Bronchial epithelial cell (primary cell): ENCODE data around the gene NUP98. TPM values are rescaled to one million over a fixed set of nuclear protein-coding genes. Genes with fewer than 3 reads are reported as not detected.
"Not testable (repeated sequence)": the region's sequence is repeated elsewhere in the genome, so short reads cannot be mapped to it uniquely, and the experiment has no call there.

Experiments
- DNase-seq: peaks from one replicate; pipeline ENCODE4 v3.0.0-alpha.2; 2010; ENCODE audit warnings: low read depth
- FAIRE-seq: peaks from 2 replicates; lab custom pipeline; 2011; peaks lifted over from hg19 to GRCh38; lab: Jason Lieb, UNC
- H3K27me3 ChIP-seq: 2 replicates; pipeline ENCODE4 v1.5.1; 2011; ENCODE audit warnings: low read length; ENCODE audit not compliant: control insufficient read depth, insufficient read depth
- H3K36me3 ChIP-seq: 2 replicates; pipeline ENCODE4 v1.5.1; 2011; ENCODE audit warnings: low read length; ENCODE audit not compliant: control insufficient read depth, insufficient read depth
- H3K4me3 ChIP-seq: 2 replicates; pipeline ENCODE4 v1.5.1; 2011; ENCODE audit warnings: mild to moderate bottlenecking, low read depth, low read length, control low read depth
- total RNA-seq: library from RNA; depleted of rRNA; stranded (reverse); fragments of >200 nt; gene quantifications from 2 replicates; pipeline ENCODE4 v1.2.1, GENCODE V29; 2014
- TF ChIP-seq, protein P1 (sequence below): IDR thresholded peaks from 2 replicates; pipeline ENCODE4 v1.5.1; 2011; ENCODE audit warnings: mild to moderate bottlenecking, moderate library complexity, low read length, control low read depth, inconsistent platforms; ENCODE audit not compliant: insufficient read depth, severe bottlenecking

The NUP98 gene
- total RNA-seq, 1 donor from 2014 or later: 59.8 TPM

DNA sequence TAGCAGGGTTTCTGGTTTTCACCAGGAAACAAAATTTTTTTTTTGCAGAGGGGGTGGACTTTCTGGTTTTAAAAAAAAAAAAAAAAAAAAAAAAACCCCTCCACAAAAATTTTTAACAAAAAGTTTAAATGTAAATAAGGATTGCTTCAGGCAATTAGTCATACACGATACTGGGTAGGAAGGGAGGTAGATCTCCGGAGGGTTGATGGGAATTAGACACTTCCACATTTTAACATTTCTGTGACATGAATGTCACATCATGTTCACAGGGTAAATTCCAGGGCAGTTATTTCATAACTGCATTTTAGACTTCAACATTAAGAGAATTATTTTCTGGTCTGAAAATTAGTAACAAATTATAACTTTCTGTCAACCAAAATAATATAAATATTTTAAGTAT is 15.9 kb downstream of the NUP98 start:
- TF ChIP-seq, protein P1, sequence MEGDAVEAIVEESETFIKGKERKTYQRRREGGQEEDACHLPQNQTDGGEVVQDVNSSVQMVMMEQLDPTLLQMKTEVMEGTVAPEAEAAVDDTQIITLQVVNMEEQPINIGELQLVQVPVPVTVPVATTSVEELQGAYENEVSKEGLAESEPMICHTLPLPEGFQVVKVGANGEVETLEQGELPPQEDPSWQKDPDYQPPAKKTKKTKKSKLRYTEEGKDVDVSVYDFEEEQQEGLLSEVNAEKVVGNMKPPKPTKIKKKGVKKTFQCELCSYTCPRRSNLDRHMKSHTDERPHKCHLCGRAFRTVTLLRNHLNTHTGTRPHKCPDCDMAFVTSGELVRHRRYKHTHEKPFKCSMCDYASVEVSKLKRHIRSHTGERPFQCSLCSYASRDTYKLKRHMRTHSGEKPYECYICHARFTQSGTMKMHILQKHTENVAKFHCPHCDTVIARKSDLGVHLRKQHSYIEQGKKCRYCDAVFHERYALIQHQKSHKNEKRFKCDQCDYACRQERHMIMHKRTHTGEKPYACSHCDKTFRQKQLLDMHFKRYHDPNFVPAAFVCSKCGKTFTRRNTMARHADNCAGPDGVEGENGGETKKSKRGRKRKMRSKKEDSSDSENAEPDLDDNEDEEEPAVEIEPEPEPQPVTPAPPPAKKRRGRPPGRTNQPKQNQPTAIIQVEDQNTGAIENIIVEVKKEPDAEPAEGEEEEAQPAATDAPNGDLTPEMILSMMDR: no peak
- no peak for FAIRE-seq

DNA sequence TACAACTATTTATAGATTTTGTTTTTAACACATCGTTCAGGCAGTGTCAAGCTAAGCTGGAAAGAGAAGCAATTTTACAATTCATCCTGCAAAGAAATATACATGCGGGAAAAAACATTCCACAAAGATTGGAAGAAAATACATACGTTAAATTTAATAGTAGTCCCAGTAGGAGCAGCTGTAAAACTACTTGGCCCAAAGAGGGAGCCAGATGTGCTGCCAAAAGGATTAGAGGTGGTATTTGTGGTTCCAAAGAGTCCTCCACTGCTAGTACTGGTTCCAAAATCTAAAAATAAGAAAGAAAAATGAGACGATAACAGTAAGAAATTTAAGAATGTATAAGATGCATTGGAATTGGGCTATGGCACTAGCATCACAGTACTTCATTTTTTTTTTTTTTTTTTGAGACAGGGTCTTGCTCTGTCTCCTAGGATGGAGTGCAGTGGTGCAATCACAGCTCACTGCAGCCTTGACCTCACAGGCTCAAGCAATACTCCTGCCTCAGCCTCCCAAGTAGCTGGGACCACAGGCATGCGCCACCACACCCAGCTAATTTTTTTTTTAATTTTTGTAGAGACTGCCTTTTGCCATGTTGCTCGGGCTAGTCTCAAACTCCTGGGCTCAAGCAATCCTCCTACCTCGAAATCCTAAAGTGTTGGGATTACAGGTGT is 21.5 kb downstream of the NUP98 start:
- FAIRE-seq (no peak), DNase-seq (no peak)
- TF ChIP-seq, protein P1: no peak
- no peak overlapping the region for H3K4me3 ChIP-seq
- H3K36me3 ChIP-seq: peaks cover 28% of the 10 kb centered on the region
- H3K27me3 ChIP-seq: no peaks in the 10 kb centered on the region

More for the DNA sequence above, 15.9 kb downstream of the NUP98 start:
- H3K27me3 ChIP-seq: no peaks in the 10 kb centered on the region
- DNase-seq: peak; percentile 64
- no peak overlapping the region for H3K4me3 ChIP-seq
- H3K36me3 ChIP-seq: peaks cover 10% of the 10 kb centered on the region

GRCh38 chr11:3773180-3773579 is 24.2 kb downstream of the NUP98 start:
- no peak for DNase-seq
- peaks cover 25% of the 10 kb centered on the region for H3K36me3 ChIP-seq
- no peak for FAIRE-seq
- H3K27me3 ChIP-seq: no peaks in the 10 kb centered on the region
- no peak overlapping the region for H3K4me3 ChIP-seq
- TF ChIP-seq, protein P1: no peak

DNA sequence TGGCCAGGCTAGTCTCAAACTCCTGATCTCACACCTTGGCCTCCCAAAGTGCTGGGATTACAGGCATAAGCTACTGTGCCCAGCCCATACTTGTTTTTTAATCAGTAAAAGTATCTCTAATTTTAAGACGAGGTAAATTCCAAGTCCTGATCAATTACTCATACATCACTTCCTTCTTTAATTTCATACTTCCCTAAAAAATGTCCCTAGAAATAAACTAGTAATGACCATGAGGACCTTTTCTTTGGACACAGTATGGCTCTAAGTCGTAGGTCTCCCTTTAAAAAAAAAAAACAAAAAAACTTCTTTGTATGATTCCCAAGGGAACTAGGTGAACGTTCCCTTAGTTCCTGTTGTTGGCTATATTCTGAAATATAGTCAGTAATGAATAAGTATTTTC is 29.8 kb downstream of the NUP98 start:
- no peaks in the 10 kb centered on the region for H3K27me3 ChIP-seq
- no peak for FAIRE-seq
- DNase-seq: no peak
- peaks cover 21% of the 10 kb centered on the region for H3K36me3 ChIP-seq
- H3K4me3 ChIP-seq: no peak overlapping the region
- TF ChIP-seq, protein P1: no peak

DNA sequence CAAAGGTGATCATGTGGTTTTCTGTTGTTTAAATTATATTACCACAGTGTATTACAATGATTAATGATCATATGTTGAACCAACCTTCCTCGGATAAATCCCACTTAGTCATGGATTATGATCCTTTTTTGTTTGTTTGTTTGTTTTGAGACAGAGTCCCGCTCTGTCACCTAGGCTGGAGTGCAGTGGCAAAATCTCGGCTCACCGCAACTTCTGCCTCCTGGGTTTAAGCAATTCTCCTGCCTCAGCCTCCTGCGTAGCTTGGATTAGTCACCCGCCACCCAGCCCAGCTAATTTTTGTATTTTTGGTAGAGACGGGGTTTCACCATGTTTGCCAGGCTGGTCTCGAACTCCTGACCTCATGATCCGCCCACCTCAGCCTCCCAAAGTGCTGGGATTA is 30.5 kb downstream of the NUP98 start:
- H3K36me3 ChIP-seq: peaks cover 19% of the 10 kb centered on the region
- not testable (repeated sequence) for FAIRE-seq, DNase-seq, H3K4me3 ChIP-seq, H3K27me3 ChIP-seq

GRCh38 chr11:3764266-3764665 is 33.1 kb downstream of the NUP98 start:
- TF ChIP-seq, protein P1: no peak
- no peak overlapping the region for H3K4me3 ChIP-seq
- no peaks in the 10 kb centered on the region for H3K27me3 ChIP-seq
- DNase-seq: no peak
- peaks cover 12% of the 10 kb centered on the region for H3K36me3 ChIP-seq
- no peak for FAIRE-seq
